Activated naive CD4-positive, alpha-beta T cell treated with anti-CD3 and anti-CD28 coated beads, Interleukin-2, amount 10 ng/mL, durations not matched to agents 7 days and 5 days (primary cell): ENCODE results near the gene EPHA6.
A peak's percentile ranks its signal among the peaks of the same experiment; 100 is the strongest.

Experiments
- CTCF ChIA-PET: fragments of 350-600 bp; sonication (Branson Sonifier 250); formaldehyde crosslinking; loops from one replicate; lab custom pipeline; 2021; ENCODE audit warnings: antibody characterized with exemption; lab: Charles Lee
- DNase-seq: peaks from one replicate; pipeline ENCODE4 v3.0.0-alpha.2; 2020
- H3K27ac Mint-ChIP-seq: one replicate; pipeline ENCODE4 v1.8.0; 2021; ENCODE audit warnings: mild to moderate bottlenecking, moderate library complexity, mixed read lengths
- H3K27me3 Mint-ChIP-seq: one replicate; pipeline ENCODE4 v1.8.0; 2021; ENCODE audit warnings: mild to moderate bottlenecking, mixed read lengths
- H3K36me3 Mint-ChIP-seq: one replicate; pipeline ENCODE4 v1.8.0; 2021; ENCODE audit warnings: mixed read lengths
- H3K4me1 Mint-ChIP-seq: one replicate; pipeline ENCODE4 v1.8.0; 2021; ENCODE audit warnings: mixed read lengths
- H3K4me3 Mint-ChIP-seq: one replicate; pipeline ENCODE4 v1.8.0; 2021; ENCODE audit warnings: mild to moderate bottlenecking, moderate library complexity, mixed read lengths
- H3K9me3 Mint-ChIP-seq: one replicate; pipeline ENCODE4 v1.8.0; 2021; ENCODE audit warnings: mixed read lengths

The EPHA6 gene

GRCh38 chr3:97713634-97714033, 899.2 kb downstream of the EPHA6 start:
- Mint-ChIP-seq H3K27me3 (no peaks in the 10 kb centered on the region), H3K4me1 (no peaks in the 10 kb centered on the region), H3K36me3 (no peaks in the 10 kb centered on the region), H3K27ac (no peak overlapping the region), H3K9me3 (no peaks in the 10 kb centered on the region), H3K4me3 (no peak overlapping the region)
- CTCF ChIA-PET: no interaction called here
- DNase-seq: no peak

- Mint-ChIP-seq H3K27ac (no peak overlapping the region), H3K4me1 (no peaks in the 10 kb centered on the region), H3K27me3 (peaks cover 4% of the 10 kb centered on the region), H3K9me3 (no peaks in the 10 kb centered on the region), H3K36me3 (no peaks in the 10 kb centered on the region), H3K4me3 (no peak overlapping the region)
- CTCF ChIA-PET: interaction anchor here (0.6 to 2.0 kb wide), 11 partner anchors 12 to 857 kb away, joined by 3 to 5 read pairs (median 4); no protein-coding TSS in a partner anchor
- DNase-seq: peak; percentile 73
These were observed 904.9 kb downstream of the EPHA6 start for GRCh38 chr3:97719156-97719821.

GRCh38 chr3:97720417-97720816, 906.0 kb downstream of the EPHA6 start:
- CTCF ChIA-PET: interaction anchor here (0.9 to 2.0 kb wide), 4 partner anchors 12 to 35 kb away, joined by 3 to 4 read pairs (median 4); no protein-coding TSS in a partner anchor
- H3K27ac Mint-ChIP-seq: no peak overlapping the region
- H3K27me3 Mint-ChIP-seq: peaks cover 4% of the 10 kb centered on the region
- H3K9me3 Mint-ChIP-seq: no peaks in the 10 kb centered on the region
- H3K4me1 Mint-ChIP-seq: no peaks in the 10 kb centered on the region
- DNase-seq: no peak
- no peak overlapping the region for H3K4me3 Mint-ChIP-seq
- H3K36me3 Mint-ChIP-seq: no peaks in the 10 kb centered on the region

GRCh38 chr3:97721446-97721845, 907.1 kb downstream of the EPHA6 start:
- Mint-ChIP-seq H3K4me1 (no peaks in the 10 kb centered on the region), H3K4me3 (no peak overlapping the region), H3K27ac (no peak overlapping the region), H3K27me3 (peaks cover 4% of the 10 kb centered on the region), H3K36me3 (no peaks in the 10 kb centered on the region), H3K9me3 (no peaks in the 10 kb centered on the region)
- DNase-seq: no peak
- CTCF ChIA-PET: no interaction called here

GRCh38 chr3:97736928-97737327, 922.5 kb downstream of the EPHA6 start:
- CTCF ChIA-PET: no interaction called here
- H3K27ac Mint-ChIP-seq: no peak overlapping the region
- peaks cover 11% of the 10 kb centered on the region for H3K27me3 Mint-ChIP-seq
- H3K4me3 Mint-ChIP-seq: no peak overlapping the region
- no peak for DNase-seq
- H3K36me3 Mint-ChIP-seq: no peaks in the 10 kb centered on the region
- H3K4me1 Mint-ChIP-seq: no peaks in the 10 kb centered on the region
- no peaks in the 10 kb centered on the region for H3K9me3 Mint-ChIP-seq

- no peaks in the 10 kb centered on the region for H3K4me1 Mint-ChIP-seq
- no peak overlapping the region for H3K4me3 Mint-ChIP-seq
- CTCF ChIA-PET: interaction anchor here (1.4 kb wide), 1 partner anchor 20 kb away, joined by 4 read pairs; no protein-coding TSS in a partner anchor
- H3K9me3 Mint-ChIP-seq: no peaks in the 10 kb centered on the region
- H3K27ac Mint-ChIP-seq: no peak overlapping the region
- DNase-seq: no peak
- H3K36me3 Mint-ChIP-seq: no peaks in the 10 kb centered on the region
- H3K27me3 Mint-ChIP-seq: peaks cover 9% of the 10 kb centered on the region
These were observed 924.4 kb downstream of the EPHA6 start for GRCh38 chr3:97738761-97739160.

- no peak for DNase-seq
- Mint-ChIP-seq H3K36me3 (no peaks in the 10 kb centered on the region), H3K4me1 (no peaks in the 10 kb centered on the region), H3K4me3 (no peak overlapping the region), H3K9me3 (no peaks in the 10 kb centered on the region), H3K27ac (no peak overlapping the region), H3K27me3 (peaks cover 10% of the 10 kb centered on the region)
- CTCF ChIA-PET: no interaction called here
These were observed 927.6 kb downstream of the EPHA6 start for GRCh38 chr3:97742036-97742435.

- H3K27me3 Mint-ChIP-seq: peaks cover 8% of the 10 kb centered on the region
- H3K36me3 Mint-ChIP-seq: no peaks in the 10 kb centered on the region
- no peaks in the 10 kb centered on the region for H3K4me1 Mint-ChIP-seq
- no peak overlapping the region for H3K27ac Mint-ChIP-seq
- no peaks in the 10 kb centered on the region for H3K9me3 Mint-ChIP-seq
- CTCF ChIA-PET: no interaction called here
- DNase-seq: no peak
- H3K4me3 Mint-ChIP-seq: no peak overlapping the region
These were observed 929.9 kb downstream of the EPHA6 start for GRCh38 chr3:97744289-97744688.

GRCh38 chr3:97763586-97764406, 949.4 kb downstream of the EPHA6 start:
- no peaks in the 10 kb centered on the region for H3K9me3 Mint-ChIP-seq
- H3K4me1 Mint-ChIP-seq: peaks cover 33% of the 10 kb centered on the region
- no peaks in the 10 kb centered on the region for H3K27me3 Mint-ChIP-seq
- no peak for DNase-seq
- peak overlapping the region; percentile 96 for H3K4me3 Mint-ChIP-seq
- H3K27ac Mint-ChIP-seq: peak overlapping the region; percentile 90
- CTCF ChIA-PET: interaction anchor here (0.8 to 1.4 kb wide), 3 partner anchors 8 to 259 kb away, joined by 3 to 4 read pairs (median 3); no protein-coding TSS in a partner anchor
- no peaks in the 10 kb centered on the region for H3K36me3 Mint-ChIP-seq

GRCh38 chr3:97764407-97765238, 950.2 kb downstream of the EPHA6 start, which contains the start of gene ARL6:
ARL6 (plus strand) TSS chr3:97764758; CDS start chr3:97768108, 3,350 bp downstream.
- H3K27me3 Mint-ChIP-seq: no peaks in the 10 kb centered on the region
- H3K4me3 Mint-ChIP-seq: peak within 1 kb of the TSS; percentile 96
- peaks cover 33% of the 10 kb centered on the region for H3K4me1 Mint-ChIP-seq
- peaks cover 4% of the 10 kb centered on the region for H3K36me3 Mint-ChIP-seq
- DNase-seq: peak; percentile 81
- no peaks in the 10 kb centered on the region for H3K9me3 Mint-ChIP-seq
- peak within 1 kb of the TSS; percentile 90 for H3K27ac Mint-ChIP-seq
- CTCF ChIA-PET: interaction anchor here (0.6 to 1.4 kb wide), 4 partner anchors 9 to 258 kb away, joined by 3 to 4 read pairs (median 3); no protein-coding TSS in a partner anchor

GRCh38 chr3:97765336-97765735, 950.9 kb downstream of the EPHA6 start:
- CTCF ChIA-PET: no interaction called here
- no peaks in the 10 kb centered on the region for H3K27me3 Mint-ChIP-seq
- H3K4me3 Mint-ChIP-seq: peak overlapping the region; percentile 96
- peaks cover 9% of the 10 kb centered on the region for H3K36me3 Mint-ChIP-seq
- H3K4me1 Mint-ChIP-seq: peaks cover 33% of the 10 kb centered on the region
- H3K9me3 Mint-ChIP-seq: no peaks in the 10 kb centered on the region
- no peak overlapping the region for H3K27ac Mint-ChIP-seq
- DNase-seq: no peak

- no peak overlapping the region for H3K27ac Mint-ChIP-seq
- H3K9me3 Mint-ChIP-seq: no peaks in the 10 kb centered on the region
- CTCF ChIA-PET: no interaction called here
- no peak overlapping the region for H3K4me3 Mint-ChIP-seq
- no peaks in the 10 kb centered on the region for H3K27me3 Mint-ChIP-seq
- H3K36me3 Mint-ChIP-seq: peaks cover 18% of the 10 kb centered on the region
- no peak for DNase-seq
- no peaks in the 10 kb centered on the region for H3K4me1 Mint-ChIP-seq
These were observed 958.5 kb downstream of the EPHA6 start for GRCh38 chr3:97772926-97773325.

GRCh38 chr3:97778152-97778551, 963.8 kb downstream of the EPHA6 start:
- Mint-ChIP-seq H3K27me3 (no peaks in the 10 kb centered on the region), H3K27ac (no peak overlapping the region), H3K36me3 (peaks cover 3% of the 10 kb centered on the region), H3K4me1 (no peaks in the 10 kb centered on the region), H3K4me3 (no peak overlapping the region), H3K9me3 (no peaks in the 10 kb centered on the region)
- CTCF ChIA-PET: interaction anchor here (0.7 kb wide), 1 partner anchor 246 kb away, joined by 3 read pairs; no protein-coding TSS in a partner anchor
- no peak for DNase-seq
